DND-41 (cell line): ENCODE results near the gene AUTS2.

Experiments
- ATAC-seq: fragments of 200-7000 bp; cut with Tn5 transposase; 3 replicates; pipeline ENCODE4 v1.9.1; 2021; ENCODE audit warnings: low read depth; ENCODE audit not compliant: insufficient read depth
- DNase-seq: peaks from one replicate; pipeline ENCODE4 v3.0.0-alpha.2; 2020
- H2AFZ ChIP-seq: 2 replicates; pipeline ENCODE4 v1.6.0; 2012; ENCODE audit warnings: low read depth, low read length
- H3K27ac ChIP-seq: 2 replicates; pipeline ENCODE4 v1.5.1; 2012; ENCODE audit warnings: low read length, inconsistent platforms
- H3K27me3 ChIP-seq: fragments of 200-600 bp; sonication (generic); 2 replicates; pipeline ENCODE4 v1.6.0; 2012; ENCODE audit warnings: low read length, mild to moderate bottlenecking, inconsistent platforms; ENCODE audit not compliant: insufficient read depth, poor library complexity
- H3K36me3 ChIP-seq: 2 replicates; pipeline ENCODE4 v1.5.1; 2012; ENCODE audit warnings: low read length, inconsistent platforms; ENCODE audit not compliant: insufficient read depth
- H3K4me1 ChIP-seq: 2 replicates; pipeline ENCODE4 v1.5.1; 2012; ENCODE audit warnings: mild to moderate bottlenecking, low read length; ENCODE audit not compliant: insufficient read depth
- H3K4me2 ChIP-seq: 2 replicates; pipeline ENCODE4 v1.6.0; 2012; ENCODE audit warnings: mild to moderate bottlenecking, moderate library complexity, low read length, inconsistent platforms; ENCODE audit not compliant: insufficient read depth
- H3K4me3 ChIP-seq, 2 experiments: fragments of 200-600 bp in 1 of 2; shearing (Covaris generic) in 1 of 2; 2 replicates each; pipeline ENCODE4 v1.5.1; 2012 to 2016; ENCODE audit warnings: inconsistent platforms in 2 of 2, low read length in 2 of 2, mild to moderate bottlenecking in 2 of 2, low read depth in 1 of 2, moderate library complexity in 1 of 2
- H3K79me2 ChIP-seq: 2 replicates; pipeline ENCODE4 v1.6.0; 2012; ENCODE audit warnings: low read length, inconsistent platforms; ENCODE audit not compliant: insufficient read depth
- H3K9ac ChIP-seq: 2 replicates; pipeline ENCODE4 v1.6.0; 2012; ENCODE audit warnings: low read depth, mild to moderate bottlenecking, inconsistent platforms, low read length, moderate library complexity
- H3K9me3 ChIP-seq: 2 replicates; pipeline ENCODE4 v1.5.1; 2012; ENCODE audit warnings: low read length, moderate library complexity, mild to moderate bottlenecking, inconsistent platforms; ENCODE audit not compliant: insufficient read depth, severe bottlenecking
- H4K20me1 ChIP-seq: 2 replicates; pipeline ENCODE4 v1.6.0; 2012; ENCODE audit warnings: low read length; ENCODE audit not compliant: insufficient read depth
- CTCF ChIP-seq: IDR thresholded peaks from 2 replicates; pipeline ENCODE4 v1.5.1; 2012; ENCODE audit warnings: borderline replicate concordance, low read length, moderate library complexity, mild to moderate bottlenecking; ENCODE audit not compliant: poor library complexity, severe bottlenecking; ENCODE audit errors: extremely low read depth
- EZH2 ChIP-seq: IDR thresholded peaks from 3 replicates; pipeline ENCODE4 v1.6.1; 2012; ENCODE audit warnings: borderline replicate concordance, low read depth, mild to moderate bottlenecking, moderate library complexity, low read length, inconsistent platforms; ENCODE audit not compliant: severe bottlenecking

AUTS2 gene

GRCh38 chr7:70498232-70498992, 900.1 kb downstream of the AUTS2 start:
- H3K9ac ChIP-seq = no peak overlapping the region
- no peaks in the 10 kb centered on the region for H3K9me3 ChIP-seq
- no peak overlapping the region for H3K27ac ChIP-seq
- H3K27me3 ChIP-seq = no peaks in the 10 kb centered on the region
- no peaks in the 10 kb centered on the region for H3K79me2 ChIP-seq
- H2AFZ ChIP-seq = no peak overlapping the region
- no peaks in the 10 kb centered on the region for H3K4me1 ChIP-seq
- no peak overlapping the region for H3K4me2 ChIP-seq
- no peaks in the 10 kb centered on the region for H4K20me1 ChIP-seq
- ATAC-seq = no peak
- TF ChIP-seq EZH2 (no peak), CTCF (no peak)
- peaks cover 6% of the 10 kb centered on the region; the same call in 1 of the 2 replicates for H3K36me3 ChIP-seq
- no peak for DNase-seq
- no peak overlapping the region for H3K4me3 ChIP-seq

- TF ChIP-seq EZH2 = no peak
- no peak for TF ChIP-seq CTCF
- Histone ChIP-seq H3K4me1 (no peaks in the 10 kb centered on the region), H3K27ac (no peak overlapping the region), H3K4me2 (no peak overlapping the region), H3K27me3 (no peaks in the 10 kb centered on the region), H3K79me2 (no peaks in the 10 kb centered on the region), H3K9ac (no peak overlapping the region), H4K20me1 (no peaks in the 10 kb centered on the region), H3K4me3 (no peak overlapping the region), H3K9me3 (no peaks in the 10 kb centered on the region), H2AFZ (no peak overlapping the region), H3K36me3 (peaks cover 6% of the 10 kb centered on the region; the same call in 1 of the 2 replicates)
- DNase-seq (no peak), ATAC-seq (no peak)
These were observed 902.0 kb downstream of the AUTS2 start for GRCh38 chr7:70500261-70500660.

GRCh38 chr7:70502117-70502863, 904.0 kb downstream of the AUTS2 start:
- Histone ChIP-seq H3K79me2 (no peaks in the 10 kb centered on the region), H3K4me3 (no peak overlapping the region), H3K27me3 (no peaks in the 10 kb centered on the region), H3K9me3 (no peaks in the 10 kb centered on the region), H4K20me1 (no peaks in the 10 kb centered on the region), H3K4me1 (no peaks in the 10 kb centered on the region), H2AFZ (no peak overlapping the region), H3K9ac (no peak overlapping the region), H3K4me2 (no peak overlapping the region), H3K36me3 (no peaks in the 10 kb centered on the region), H3K27ac (no peak overlapping the region)
- ATAC-seq = no peak
- DNase-seq = no peak
- no peak for TF ChIP-seq EZH2
- TF ChIP-seq CTCF = no peak
